ENCODE measurements around the gene LPAR5. TPM values are rescaled to one million over a fixed set of nuclear protein-coding genes. Genes with fewer than 3 reads are reported as not detected.
A peak's percentile ranks its signal among the peaks of the same experiment; 100 is the strongest.

The LPAR5 gene
- total and polyA plus RNA-seq, 2 of the 8 experiments (the other 6 are each of a cell fraction or from before 2014, with no cell fraction given), result 0.22 to 0.24 TPM

DNA sequence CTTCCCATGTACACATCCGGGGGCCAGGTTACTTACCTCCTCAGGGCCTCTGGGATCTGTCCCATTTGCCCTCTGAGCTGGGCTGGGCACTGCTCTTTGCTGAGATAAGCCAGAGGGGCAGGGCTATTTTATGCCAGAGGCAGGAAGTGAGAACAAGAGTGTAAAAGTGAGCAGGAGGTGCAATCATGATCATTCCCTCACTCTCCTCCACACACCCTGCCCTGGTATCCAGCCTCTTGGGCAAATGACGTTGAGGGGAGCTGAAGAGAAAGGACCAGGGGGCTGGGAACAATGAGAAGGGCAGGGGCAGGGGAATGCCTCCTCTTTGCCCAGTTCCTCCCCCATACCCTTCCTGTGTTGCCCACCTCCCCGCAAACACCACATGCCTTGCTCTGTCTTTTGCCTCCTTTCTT is 4.2 kb downstream of the LPAR5 start:
- Histone ChIP-seq H3K36me3 (ENCODE audit: control insufficient read depth in 2 of 4, insufficient read depth in 4 of 4, low read length in 3 of 4) (no peaks in the 10 kb centered on the region), H3K9me3 (ENCODE audit: insufficient read depth in 2 of 2, low read depth in 1 of 2, low read length in 1 of 2) (no peaks in the 10 kb centered on the region), H3K27me3 (replicated peaks in 1 of 4; ENCODE audit: control insufficient read depth in 3 of 4, extremely low read depth in 1 of 4, insufficient read depth in 3 of 4, low read length in 3 of 4) (no peaks in the 10 kb centered on the region), H3K79me1 (ENCODE audit: low read depth, low read length) (no peaks in the 10 kb centered on the region), H3K23me2 (ENCODE audit: low read depth, low read length) (no peaks in the 10 kb centered on the region), H3K79me2 (ENCODE audit: control insufficient read depth in 1 of 2, insufficient read depth in 2 of 2, low read length in 2 of 2) (no peaks in the 10 kb centered on the region), H3K56ac (replicated peaks; ENCODE audit: insufficient read length, low read depth, low read length) (no peak overlapping the region), H2AFZ (ENCODE audit: low read length) (no peak overlapping the region), H3K4me3 (ENCODE audit: extremely low read depth in 1 of 4, insufficient read depth in 2 of 4, low read depth in 3 of 4, low read length in 4 of 4) (no peak overlapping the region), H3K27ac (ENCODE audit: low read depth, low read length) (no peak overlapping the region), H4K91ac (replicated peaks; ENCODE audit: insufficient read length, low read length) (no peak overlapping the region), H4K20me1 (replicated peaks in 1 of 2; ENCODE audit: control insufficient read depth in 1 of 2, insufficient read depth in 2 of 2, low read length in 2 of 2) (no peaks in the 10 kb centered on the region), H2BK120ac (replicated peaks; ENCODE audit: low read depth, low read length) (no peak overlapping the region), H3K18ac (ENCODE audit: extremely low read depth, low read length) (no peak overlapping the region), H3K14ac (ENCODE audit: insufficient read length) (no peak overlapping the region), H3K4ac (replicated peaks; ENCODE audit: insufficient read length, low read depth, low read length) (no peak overlapping the region), H2AK5ac (ENCODE audit: low read depth, low read length) (no peak overlapping the region), H3K23ac (ENCODE audit: insufficient read length) (no peak overlapping the region), H2BK15ac (ENCODE audit: low read length) (no peak overlapping the region), H3K4me1 (replicated peaks in 1 of 4; ENCODE audit: control insufficient read depth in 3 of 4, insufficient read depth in 4 of 4, low read length in 3 of 4) (peaks cover 0 to 11% (median 2%) of the 10 kb centered on the region in 4 experiments; a peak in 5 of 7 replicates), H2BK20ac (ENCODE audit: low read length) (no peak overlapping the region), H4K5ac (ENCODE audit: insufficient read length, low read depth, low read length) (no peak overlapping the region), H3K9ac (replicated peaks in 1 of 4; ENCODE audit: extremely low read depth in 1 of 4, low read depth in 3 of 4, low read length in 3 of 4) (no peak overlapping the region), H2BK12ac (ENCODE audit: low read depth, low read length) (no peak overlapping the region), H2BK5ac (ENCODE audit: low read depth, low read length) (no peak overlapping the region), H3K4me2 (ENCODE audit: insufficient read depth in 1 of 2, low read depth in 2 of 2, low read length in 2 of 2) (no peak overlapping the region), H4K8ac (ENCODE audit: extremely low read depth, insufficient read depth, low read length) (peak overlapping the region; percentile 54; the same call in 1 of the 2 replicates)
- 85% methylated on average over 3 of the region's 3 CpGs; no CpG with 5 or more reads in 1 of the 2 experiments for WGBS, 2 experiments (ENCODE audit: extremely low coverage in 1 of 2, insufficient coverage in 1 of 2, insufficient read length in 1 of 2, insufficient replicate concordance in 2 of 2, low coverage in 1 of 2, low lambda C conversion rate in 2 of 2, missing lambda C conversion rate in 1 of 2)
- DNase-seq (ENCODE audit: low read depth in 1 of 2, low spot score in 2 of 2), result no peak
- POLR2A ChIA-PET (ENCODE audit: partially characterized antibody), result interaction anchor here (1.0 to 2.5 kb wide), 6 partner anchors 9 to 93 kb away, joined by 3 to 18 read pairs (median 5); partner anchors contain the start of gene ACRBP
- CTCF ChIA-PET (ENCODE audit: partially characterized antibody), result interaction anchor here (0.6 to 7.9 kb wide), 9 partner anchors 8 to 638 kb away, joined by 3 to 65 read pairs (median 3); no protein-coding TSS in a partner anchor
- no peak for FAIRE-seq
- TF ChIP-seq FOSL1 (IDR thresholded peaks at IDR 0.05; ENCODE audit: insufficient read depth, low read depth, low read length), result no peak
- no peak for TF ChIP-seq HDAC6 (IDR thresholded peaks at IDR 0.05; ENCODE audit: low read depth, low read length)
- no peak for TF ChIP-seq TBP (IDR thresholded peaks at IDR 0.05; ENCODE audit: low read depth, low read length)
- no peak for TF ChIP-seq BACH1 (IDR thresholded peaks at IDR 0.05; ENCODE audit: low read length)
- no peak for TF ChIP-seq BRCA1 (IDR thresholded peaks at IDR 0.05; ENCODE audit: low read depth, low read length)
- TF ChIP-seq RXRA (IDR thresholded peaks at IDR 0.05; ENCODE audit: insufficient read depth, low read depth, low read length), result no peak
- no peak for TF ChIP-seq EGR1 (IDR thresholded peaks at IDR 0.05; ENCODE audit: borderline replicate concordance, low read depth, low read length)
- no peak for TF ChIP-seq SRF (IDR thresholded peaks at IDR 0.05; ENCODE audit: low read depth, low read length)
- no peak for TF ChIP-seq SAP30 (IDR thresholded peaks at IDR 0.05; ENCODE audit: insufficient read depth, insufficient replicate concordance, low read length)
- no peak for TF ChIP-seq CTBP2 (IDR thresholded peaks at IDR 0.05; ENCODE audit: borderline replicate concordance, insufficient read depth, insufficient read length, low read length)
- no peak for TF ChIP-seq SP2 (IDR thresholded peaks at IDR 0.05; ENCODE audit: low read length)
- no peak for TF ChIP-seq JUND (IDR thresholded peaks at IDR 0.05; ENCODE audit: low read length)
- TF ChIP-seq TAF1 (IDR thresholded peaks at IDR 0.05; ENCODE audit: low read depth, low read length), result no peak

Data from H1 (cell line).